ENCODE data around the gene ECHDC3. TPM values are rescaled to one million over a fixed set of nuclear protein-coding genes. Genes with fewer than 3 reads are reported as not detected.

Gene ECHDC3
- total and polyA plus RNA-seq, 9 donors: 5.8 to 12.7 (median 8.6) TPM

DNA sequence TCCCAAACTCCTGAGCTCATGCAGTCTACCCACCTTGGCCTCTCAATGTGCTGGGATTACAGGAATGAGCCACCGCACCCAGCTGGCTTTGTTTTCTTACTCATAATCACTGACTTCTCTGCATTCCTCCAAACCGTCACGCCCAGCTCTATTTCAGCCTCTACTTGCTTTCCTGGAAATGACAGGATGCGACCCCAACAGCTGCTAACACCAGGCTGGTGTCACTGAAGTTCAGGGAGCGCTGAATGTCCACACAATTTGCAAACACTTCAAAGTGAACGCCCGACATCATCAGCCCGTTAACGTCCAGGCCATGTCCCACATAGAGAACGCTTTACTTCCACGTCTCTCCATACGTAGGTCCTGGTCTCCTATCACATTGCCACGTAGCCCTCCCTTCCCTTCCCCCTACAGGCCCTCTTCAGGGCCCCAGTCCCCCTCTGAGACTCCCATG, 68.2 kb downstream of the ECHDC3 start:
- Histone ChIP-seq H3K27me3 (ENCODE audit: control insufficient read depth, insufficient read depth, low read length) (no peaks in the 10 kb centered on the region), H3K27ac (ENCODE audit: low read length) (no peak overlapping the region), H3K36me3 (ENCODE audit: control insufficient read depth, insufficient read depth, low read length) (no peaks in the 10 kb centered on the region), H3K4me3 (ENCODE audit: low read length) (no peak overlapping the region), H3K9me3 (replicated peaks; ENCODE audit: control insufficient read depth, low read depth, low read length) (no peaks in the 10 kb centered on the region), H3K4me1 (ENCODE audit: control insufficient read depth, insufficient read depth, low read length) (peaks cover 8% of the 10 kb centered on the region)
- WGBS (ENCODE audit: insufficient coverage): 39% methylated on average over 13 of the region's 13 CpGs
- peak; percentile 57 for DNase-seq

DNA sequence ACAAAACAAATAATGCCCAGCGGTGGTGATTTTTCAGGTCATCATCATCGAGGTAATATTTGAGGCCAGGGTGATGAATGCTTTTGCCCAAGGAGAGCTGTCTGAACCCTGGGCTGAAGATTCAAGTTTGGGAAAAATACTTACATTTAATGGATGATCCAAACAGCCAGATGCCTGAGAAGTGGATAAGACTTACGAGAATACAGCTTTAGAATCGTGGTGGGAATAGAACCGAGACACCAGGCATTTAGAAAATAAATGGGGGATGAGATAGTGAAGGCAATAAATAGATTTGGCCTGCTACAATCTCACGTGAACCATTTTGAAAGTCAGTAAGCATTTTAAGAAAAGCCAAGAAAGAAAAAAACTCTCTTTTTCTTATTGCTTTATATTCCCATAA, 68.8 kb downstream of the ECHDC3 start:
- H3K9me3 ChIP-seq (replicated peaks; ENCODE audit: control insufficient read depth, low read depth, low read length): no peaks in the 10 kb centered on the region
- peaks cover 8% of the 10 kb centered on the region for H3K4me1 ChIP-seq (ENCODE audit: control insufficient read depth, insufficient read depth, low read length)
- no peaks in the 10 kb centered on the region for H3K27me3 ChIP-seq (ENCODE audit: control insufficient read depth, insufficient read depth, low read length)
- H3K36me3 ChIP-seq (ENCODE audit: control insufficient read depth, insufficient read depth, low read length): no peaks in the 10 kb centered on the region
- DNase-seq: no peak
- WGBS (ENCODE audit: insufficient coverage): 40% methylated on average over 5 of the region's 6 CpGs
- H3K4me3 ChIP-seq (ENCODE audit: low read length): no peak overlapping the region
- no peak overlapping the region for H3K27ac ChIP-seq (ENCODE audit: low read length)

DNA sequence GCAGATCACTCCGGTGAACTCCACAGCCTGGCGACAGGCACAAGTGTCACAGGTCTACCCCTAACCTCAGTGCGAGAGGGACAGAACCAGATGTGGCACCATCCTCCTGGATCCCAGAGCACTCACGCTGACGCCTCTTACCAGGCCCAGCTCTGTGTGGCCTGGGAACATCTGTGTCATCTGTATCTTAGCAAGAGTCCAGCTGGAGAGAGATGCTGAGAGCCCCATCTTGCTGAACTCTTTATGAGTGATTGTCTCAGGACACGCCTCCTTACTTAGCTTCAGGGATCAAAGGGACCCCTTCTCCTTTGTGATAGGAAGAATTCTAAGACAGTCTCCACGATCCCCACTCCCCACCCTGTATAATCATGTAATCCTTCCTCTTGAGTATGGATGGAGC, 71.0 kb downstream of the ECHDC3 start:
- H3K27ac ChIP-seq (ENCODE audit: low read length): no peak overlapping the region
- H3K4me1 ChIP-seq (ENCODE audit: control insufficient read depth, insufficient read depth, low read length): peaks cover 8% of the 10 kb centered on the region
- H3K4me3 ChIP-seq (ENCODE audit: low read length): no peak overlapping the region
- WGBS (ENCODE audit: insufficient coverage): 100% methylated on average over 3 of the region's 7 CpGs
- no peak for DNase-seq
- H3K36me3 ChIP-seq (ENCODE audit: control insufficient read depth, insufficient read depth, low read length): no peaks in the 10 kb centered on the region
- no peaks in the 10 kb centered on the region for H3K27me3 ChIP-seq (ENCODE audit: control insufficient read depth, insufficient read depth, low read length)
- H3K9me3 ChIP-seq (replicated peaks; ENCODE audit: control insufficient read depth, low read depth, low read length): no peaks in the 10 kb centered on the region

Other genes starting within 250 kb of the ECHDC3 start
- 8.0 TPM for gene USP6NL, start 130.7 kb upstream of the ECHDC3 start, total RNA-seq
- 10 to 100 TPM in 1 of 8 donors, 1 to 10 TPM in 7; 7.3 to 12.0 (median 8.8) TPM for gene USP6NL, start 130.7 kb upstream of the ECHDC3 start, polyA plus RNA-seq (ENCODE audit: insufficient read depth in 1 of 8, insufficient read length in 8 of 8, low replicate concordance in 1 of 8)
- 3.4 TPM for gene PROSER2, start 81.0 kb downstream of the ECHDC3 start, total RNA-seq
- gene PROSER2, start 81.0 kb downstream of the ECHDC3 start, polyA plus RNA-seq (ENCODE audit: insufficient read depth in 1 of 8, insufficient read length in 8 of 8, low replicate concordance in 1 of 8): 1 to 10 TPM; 3.4 to 5.5 (median 4.0) TPM